Suprapubic skin (tissue), 4 donors: ENCODE results near the gene WDR43. TPM values are rescaled to one million over a fixed set of nuclear protein-coding genes. Genes with fewer than 3 reads are reported as not detected.
"Not testable (repeated sequence)": the region's sequence is repeated elsewhere in the genome, so short reads cannot be mapped to it uniquely, and the experiment has no call there.

Source experiments
- DNase-seq, 2 donors: peaks; one replicate each; pipeline ENCODE4 v3.0.0-alpha.2; 2019; ENCODE audit warnings: low spot score in 2 of 2
- H3K27ac ChIP-seq: fragments of 200-600 bp; sonication (generic); one replicate; pipeline ENCODE4 v1.5.1; 2019
- H3K27me3 ChIP-seq: fragments of 200-600 bp; sonication (generic); one replicate; pipeline ENCODE4 v1.5.1; 2019
- H3K36me3 ChIP-seq: fragments of 200-600 bp; sonication (generic); one replicate; pipeline ENCODE4 v1.5.1; 2019
- H3K4me1 ChIP-seq: fragments of 200-600 bp; sonication (generic); one replicate; pipeline ENCODE4 v1.5.1; 2019
- H3K4me3 ChIP-seq: fragments of 200-600 bp; sonication (generic); one replicate; pipeline ENCODE4 v1.5.1; 2019; ENCODE audit warnings: mild to moderate bottlenecking
- H3K9me3 ChIP-seq: fragments of 200-600 bp; sonication (generic); one replicate; pipeline ENCODE4 v1.5.1; 2019
- EP300 ChIP-seq: sonication (generic); formaldehyde crosslinking; IDR thresholded peaks from one replicate; pipeline ENCODE4 v1.6.1; 2017; ENCODE audit warnings: antibody characterized with exemption
- POLR2A ChIP-seq, 2 donors: fragments of 450-650 bp; IDR thresholded peaks; one replicate each; pipeline ENCODE4 v1.6.1; 2017; ENCODE audit warnings: antibody characterized with exemption in 2 of 2, mild to moderate bottlenecking in 2 of 2, moderate library complexity in 2 of 2
- POLR2AphosphoS5 ChIP-seq, 3 donors: sonication (generic); formaldehyde crosslinking; IDR thresholded peaks; one replicate each; pipeline ENCODE4 v1.6.1; 2017; ENCODE audit warnings: antibody characterized with exemption in 3 of 3
- WGBS: methylation state at CpG from one replicate; pipeline ENCODE4 v1.1.5; 2018; 5-methylcytosine and 5-hydroxymethylcytosine counted together
- total RNA-seq, 4 donors: library from RNA; depleted of rRNA; stranded (reverse); fragments of >200 nt; gene quantifications; one replicate each; pipeline ENCODE4 v1.1.0, GENCODE V29; 2016
- TF ChIP-seq, protein P1 (sequence below), 2 donors: fragments of 200-600 bp in 1 of 2; fragments of 450-650 bp in 1 of 2; sonication (generic) in 1 of 2; IDR thresholded peaks; one replicate each; pipeline ENCODE4 v1.5.1; 2016 to 2019; ENCODE audit warnings: antibody characterized with exemption in 2 of 2, mild to moderate bottlenecking in 1 of 2, moderate library complexity in 1 of 2

Gene WDR43
- total RNA-seq, 4 donors from 2014 or later, result 49.3 to 92.5 (median 62.2) TPM

DNA sequence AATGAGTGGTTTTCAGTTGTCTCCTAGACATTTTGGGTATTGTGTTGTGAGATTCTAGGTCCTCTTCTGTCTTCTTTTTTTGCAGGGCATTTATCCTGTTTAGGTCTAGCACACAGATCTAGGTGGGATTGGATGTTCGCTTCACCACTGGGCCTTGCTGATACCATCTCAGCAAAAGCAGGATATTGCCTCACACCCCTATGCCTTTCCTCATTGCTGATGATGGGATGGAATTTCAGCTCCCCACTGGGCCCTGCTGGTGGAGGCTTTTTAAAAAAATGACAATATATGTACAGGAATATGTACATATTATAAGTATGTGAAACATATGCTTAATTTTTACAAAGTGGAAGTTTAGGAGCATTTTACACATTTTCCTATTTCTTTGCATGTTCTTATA, 81.2 kb downstream of the WDR43 start:
- H3K4me1 ChIP-seq, result peaks cover 16% of the 10 kb centered on the region
- H3K27ac ChIP-seq, result no peak overlapping the region
- 88% methylated on average over 1 of the region's 1 CpG for WGBS
- no peak for DNase-seq
- no peak overlapping the region for H3K4me3 ChIP-seq
- H3K9me3 ChIP-seq, result no peaks in the 10 kb centered on the region
- no peaks in the 10 kb centered on the region for H3K27me3 ChIP-seq
- no peaks in the 10 kb centered on the region for H3K36me3 ChIP-seq
- TF ChIP-seq, protein P1, sequence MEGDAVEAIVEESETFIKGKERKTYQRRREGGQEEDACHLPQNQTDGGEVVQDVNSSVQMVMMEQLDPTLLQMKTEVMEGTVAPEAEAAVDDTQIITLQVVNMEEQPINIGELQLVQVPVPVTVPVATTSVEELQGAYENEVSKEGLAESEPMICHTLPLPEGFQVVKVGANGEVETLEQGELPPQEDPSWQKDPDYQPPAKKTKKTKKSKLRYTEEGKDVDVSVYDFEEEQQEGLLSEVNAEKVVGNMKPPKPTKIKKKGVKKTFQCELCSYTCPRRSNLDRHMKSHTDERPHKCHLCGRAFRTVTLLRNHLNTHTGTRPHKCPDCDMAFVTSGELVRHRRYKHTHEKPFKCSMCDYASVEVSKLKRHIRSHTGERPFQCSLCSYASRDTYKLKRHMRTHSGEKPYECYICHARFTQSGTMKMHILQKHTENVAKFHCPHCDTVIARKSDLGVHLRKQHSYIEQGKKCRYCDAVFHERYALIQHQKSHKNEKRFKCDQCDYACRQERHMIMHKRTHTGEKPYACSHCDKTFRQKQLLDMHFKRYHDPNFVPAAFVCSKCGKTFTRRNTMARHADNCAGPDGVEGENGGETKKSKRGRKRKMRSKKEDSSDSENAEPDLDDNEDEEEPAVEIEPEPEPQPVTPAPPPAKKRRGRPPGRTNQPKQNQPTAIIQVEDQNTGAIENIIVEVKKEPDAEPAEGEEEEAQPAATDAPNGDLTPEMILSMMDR (IDR thresholded peaks at IDR 0.05), result no peak
- no peak for TF ChIP-seq EP300
- TF ChIP-seq POLR2A (IDR thresholded peaks at IDR 0.05), result no peak
- TF ChIP-seq POLR2AphosphoS5 (IDR thresholded peaks at IDR 0.05), result no peak

DNA sequence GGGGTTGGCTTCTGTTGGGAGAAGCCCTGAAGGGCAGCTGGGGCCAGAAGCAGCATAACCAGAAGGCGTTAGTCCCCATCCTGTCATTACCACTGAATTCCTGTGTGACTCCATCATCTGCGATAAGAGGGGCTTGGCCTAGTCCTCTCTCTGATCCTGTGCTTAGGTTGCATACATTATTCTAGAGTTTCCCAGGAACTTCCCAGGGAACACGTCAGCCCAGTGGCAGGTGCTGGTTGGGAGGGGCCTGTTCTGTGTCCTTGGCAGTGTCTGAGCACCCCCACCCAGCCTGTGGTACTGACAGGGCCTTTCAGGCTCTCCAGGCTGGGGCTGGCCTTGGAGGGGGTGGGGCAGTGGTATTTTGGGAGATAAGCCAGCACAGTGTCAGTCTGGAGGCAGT, 82.1 kb downstream of the WDR43 start:
- Histone ChIP-seq H3K36me3 (no peaks in the 10 kb centered on the region), H3K4me3 (no peak overlapping the region), H3K27ac (no peak overlapping the region), H3K4me1 (peaks cover 25% of the 10 kb centered on the region), H3K9me3 (no peaks in the 10 kb centered on the region), H3K27me3 (no peaks in the 10 kb centered on the region)
- TF ChIP-seq POLR2A (IDR thresholded peaks at IDR 0.05), result no peak
- TF ChIP-seq EP300, result no peak
- TF ChIP-seq POLR2AphosphoS5 (IDR thresholded peaks at IDR 0.05), result no peak
- TF ChIP-seq, protein P1 (IDR thresholded peaks at IDR 0.05), result no peak
- 61% methylated on average over 3 of the region's 3 CpGs for WGBS
- peak in 1 of 2 donors; percentile 71 for DNase-seq

DNA sequence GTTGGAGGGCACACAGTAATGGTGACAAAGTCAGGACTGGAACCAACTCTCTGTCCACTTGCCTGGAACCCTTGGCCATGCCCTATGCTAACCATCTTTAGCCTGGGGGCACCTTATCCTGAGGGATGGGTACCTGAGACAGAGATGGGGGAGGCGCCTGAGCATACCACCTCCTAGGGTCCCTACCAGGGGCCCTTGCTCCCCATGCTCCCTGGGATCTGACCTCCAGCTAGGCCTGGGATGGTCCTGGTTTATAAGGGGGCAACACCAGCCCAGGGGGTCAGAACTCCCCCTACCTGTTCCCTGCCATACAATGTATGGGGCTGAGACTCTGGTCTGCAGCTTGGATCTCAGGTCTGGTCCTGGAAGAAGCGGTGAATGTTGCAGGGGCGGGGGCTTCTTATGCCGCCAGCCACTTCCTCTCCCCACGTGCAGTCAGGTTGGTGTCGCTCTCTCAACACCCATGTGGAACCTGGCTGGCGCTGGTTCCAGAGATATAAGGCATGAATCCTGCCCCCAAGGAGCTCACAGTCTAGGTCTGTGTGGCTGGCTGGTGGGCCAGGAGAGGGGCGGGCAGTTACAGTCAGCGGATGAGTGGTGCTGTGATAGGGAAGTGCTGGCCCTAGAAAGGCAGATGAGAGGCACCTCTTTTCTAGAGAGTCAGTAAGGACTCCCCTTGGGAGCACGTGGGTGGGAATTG, 82.9 kb downstream of the WDR43 start:
- peak in 1 of 2 donors; percentile 37 for DNase-seq
- Histone ChIP-seq H3K27me3 (no peaks in the 10 kb centered on the region), H3K36me3 (no peaks in the 10 kb centered on the region), H3K9me3 (no peaks in the 10 kb centered on the region), H3K4me1 (peaks cover 33% of the 10 kb centered on the region), H3K4me3 (no peak overlapping the region), H3K27ac (no peak overlapping the region)
- TF ChIP-seq POLR2A (IDR thresholded peaks at IDR 0.05) (no peak), POLR2AphosphoS5 (IDR thresholded peaks at IDR 0.05) (no peak), EP300 (no peak)
- TF ChIP-seq, protein P1 (IDR thresholded peaks at IDR 0.05), result no peak
- 80% methylated on average over 7 of the region's 10 CpGs for WGBS

DNA sequence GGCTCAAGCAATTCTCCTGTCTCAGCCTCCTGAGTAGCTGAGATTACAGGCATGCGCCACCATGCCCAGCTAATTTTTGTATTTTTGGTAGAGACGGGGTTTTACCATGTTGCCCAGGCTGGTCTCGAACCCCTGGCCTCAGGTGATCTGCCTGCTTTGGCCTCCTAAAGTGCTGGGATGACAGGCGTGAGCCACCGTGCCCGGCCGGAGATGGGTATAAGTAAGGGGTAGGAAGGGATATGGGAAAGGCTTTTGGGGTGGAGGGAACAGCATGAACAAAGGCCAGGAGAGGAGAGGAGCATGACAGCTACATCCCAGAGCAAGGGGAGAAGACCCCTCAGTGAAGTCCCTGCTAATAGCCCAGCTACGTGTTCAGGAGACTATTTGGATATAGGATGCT, 83.5 kb downstream of the WDR43 start:
- not testable (repeated sequence) for H3K9me3 ChIP-seq, H3K27ac ChIP-seq, H3K27me3 ChIP-seq, H3K36me3 ChIP-seq, H3K4me3 ChIP-seq
- H3K4me1 ChIP-seq, result peaks cover 35% of the 10 kb centered on the region
- 92% methylated on average over 8 of the region's 8 CpGs for WGBS
- DNase-seq, result peak in 1 of 2 donors; percentile 33

DNA sequence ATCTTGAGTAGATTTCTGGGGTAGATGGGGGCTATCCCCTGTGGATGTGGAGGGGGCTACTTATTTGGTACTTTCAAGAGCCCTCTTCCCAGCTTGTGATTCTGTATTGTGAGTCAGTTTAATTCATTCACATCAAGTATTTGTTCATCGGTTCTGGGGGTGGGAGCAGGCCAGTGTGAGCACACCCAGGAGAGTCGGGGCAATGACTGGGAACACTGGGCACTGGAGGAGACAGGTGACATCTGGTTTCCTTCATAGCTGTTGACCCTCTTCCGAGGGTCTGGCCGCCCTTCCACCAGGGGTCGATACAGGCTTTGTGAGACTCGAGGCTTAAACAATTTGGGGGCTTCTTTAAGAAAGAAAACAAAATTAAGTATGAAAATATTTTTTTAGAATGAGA, 84.1 kb downstream of the WDR43 start:
- peaks cover 35% of the 10 kb centered on the region for H3K4me1 ChIP-seq
- TF ChIP-seq, protein P1 (IDR thresholded peaks at IDR 0.05), result no peak
- TF ChIP-seq EP300, result no peak
- TF ChIP-seq POLR2AphosphoS5 (IDR thresholded peaks at IDR 0.05), result no peak
- TF ChIP-seq POLR2A (IDR thresholded peaks at IDR 0.05), result no peak
- no peaks in the 10 kb centered on the region for H3K36me3 ChIP-seq
- H3K4me3 ChIP-seq, result no peak overlapping the region
- no peaks in the 10 kb centered on the region for H3K27me3 ChIP-seq
- WGBS, result 67% methylated on average over 6 of the region's 6 CpGs
- DNase-seq, result peak in 1 of 2 donors; percentile 15
- no peaks in the 10 kb centered on the region for H3K9me3 ChIP-seq
- no peak overlapping the region for H3K27ac ChIP-seq

DNA sequence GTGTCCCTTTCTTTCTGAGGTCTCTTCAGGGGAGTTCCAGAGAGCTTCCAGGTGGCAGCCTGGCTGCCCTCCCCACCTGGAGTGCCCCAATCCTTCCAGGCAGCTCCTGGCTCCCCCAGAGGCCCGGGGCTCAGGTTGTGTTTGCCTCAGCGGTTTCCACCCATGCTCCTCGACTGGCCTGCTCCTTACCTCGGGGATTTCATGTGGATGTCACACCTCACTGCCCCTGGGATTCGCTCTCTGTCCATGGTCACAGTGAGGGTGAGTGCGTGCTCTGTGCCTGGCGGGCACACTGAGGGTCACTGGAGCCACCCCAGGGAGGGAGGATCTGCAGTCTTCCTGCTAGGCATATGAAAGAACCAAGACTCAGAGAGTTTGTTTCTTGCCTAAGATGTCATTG, 84.6 kb downstream of the WDR43 start:
- DNase-seq, result no peak
- no peaks in the 10 kb centered on the region for H3K36me3 ChIP-seq
- H3K27ac ChIP-seq, result no peak overlapping the region
- TF ChIP-seq POLR2AphosphoS5 (IDR thresholded peaks at IDR 0.05) (no peak), POLR2A (IDR thresholded peaks at IDR 0.05) (no peak), EP300 (no peak)
- TF ChIP-seq, protein P1 (IDR thresholded peaks at IDR 0.05), result no peak
- H3K4me1 ChIP-seq, result peaks cover 35% of the 10 kb centered on the region
- no peak overlapping the region for H3K4me3 ChIP-seq
- no peaks in the 10 kb centered on the region for H3K9me3 ChIP-seq
- WGBS, result 72% methylated on average over 6 of the region's 7 CpGs
- no peaks in the 10 kb centered on the region for H3K27me3 ChIP-seq
